HepG2 (cell line): ENCODE measurements around the gene SIAH2. TPM values are rescaled to one million over a fixed set of nuclear protein-coding genes. Genes with fewer than 3 reads are reported as not detected.

Source experiments
- BCL6 ChIP-seq: IDR thresholded peaks from 2 replicates; pipeline ENCODE4 v1.6.1; 2016; ENCODE audit warnings: missing genetic modification reagents, missing compliant biosample characterization
- ELF1 ChIP-seq: sonication (generic); formaldehyde crosslinking; IDR thresholded peaks from 2 replicates; pipeline ENCODE4 v1.4.0; 2020; ENCODE audit warnings: missing genetic modification reagents
- HCFC1 ChIP-seq: fragments of 150-350 bp; IDR thresholded peaks from 2 replicates; pipeline ENCODE4 v1.6.1; 2014; ENCODE audit warnings: low read depth, low read length
- HOXA9 ChIP-seq: sonication (generic); formaldehyde crosslinking; IDR thresholded peaks from 2 replicates; pipeline ENCODE4 v1.8.1; 2022; ENCODE audit warnings: missing genetic modification reagents, mild to moderate bottlenecking, moderate library complexity, borderline replicate concordance
- KDM2A ChIP-seq: sonication (generic); formaldehyde crosslinking; IDR thresholded peaks from 2 replicates; pipeline ENCODE4 v1.4.0; 2020; ENCODE audit warnings: low read depth, missing genetic modification reagents, borderline replicate concordance
- KLF6 ChIP-seq: IDR thresholded peaks from 2 replicates; pipeline ENCODE4 v1.8.0; 2016; ENCODE audit warnings: missing biosample characterization, missing genetic modification reagents
- RAD21 ChIP-seq: fragments of 450-650 bp; formaldehyde crosslinking; IDR thresholded peaks from 2 replicates; pipeline ENCODE4 v1.5.0; 2020; ENCODE audit warnings: mild to moderate bottlenecking
- REPIN1 ChIP-seq: sonication (generic); formaldehyde crosslinking; IDR thresholded peaks from 2 replicates; pipeline ENCODE4 v1.8.0; 2022; ENCODE audit warnings: missing genetic modification reagents, low read depth, mild to moderate bottlenecking, borderline replicate concordance
- SAP130 ChIP-seq: IDR thresholded peaks from 2 replicates; pipeline ENCODE4 v1.6.1; 2016; ENCODE audit warnings: low read depth
- SMC3 ChIP-seq: IDR thresholded peaks from 2 replicates; pipeline ENCODE4 v1.6.1; 2011; ENCODE audit warnings: low read length, improper control_type of control experiment
- SOX6 ChIP-seq, 2 experiments: fragments of 450-650 bp in 1 of 2; sonication (generic) in 1 of 2; formaldehyde crosslinking in 1 of 2; IDR thresholded peaks; 2 replicates each; pipeline versions ENCODE4 v1.4.0 to v1.6.1; 2017 to 2020; ENCODE audit warnings: antibody characterized with exemption in 1 of 2, mild to moderate bottlenecking in 1 of 2, missing genetic modification reagents in 1 of 2
- TFDP1 ChIP-seq: IDR thresholded peaks from 2 replicates; pipeline ENCODE4 v1.6.1; 2016; ENCODE audit warnings: missing compliant biosample characterization, missing genetic modification reagents, borderline replicate concordance
- ZNF44 ChIP-seq: sonication (generic); formaldehyde crosslinking; IDR thresholded peaks from 2 replicates; pipeline ENCODE4 v1.5.1; 2020; ENCODE audit warnings: mild to moderate bottlenecking, missing genetic modification reagents
- ZNF512 ChIP-seq: sonication (generic); formaldehyde crosslinking; IDR thresholded peaks from 2 replicates; pipeline ENCODE4 v1.4.0; 2020; ENCODE audit warnings: mild to moderate bottlenecking, missing genetic modification reagents
- ZNF556 ChIP-seq: sonication (generic); formaldehyde crosslinking; IDR thresholded peaks from 2 replicates; pipeline ENCODE4 v1.4.0; 2020; ENCODE audit warnings: mild to moderate bottlenecking, missing genetic modification reagents, borderline replicate concordance
- ZNF770 ChIP-seq: sonication (generic); formaldehyde crosslinking; IDR thresholded peaks from 2 replicates; pipeline ENCODE4 v1.5.0; 2020; ENCODE audit warnings: mild to moderate bottlenecking, missing genetic modification reagents
- polyA plus RNA-seq, 8 experiments: library from polyadenylated mRNA; depleted of rRNA in 3 of 8; stranded (reverse) in 7 of 8; unstranded in 1 of 8; fragments of >200 nt; fragmentation: Illumina TruSeq in 4 of 8; extraction: Trizol in 4 of 8; gene quantifications; 2 replicates each; pipeline versions ENCODE4 v1.2.1 to v1.2.3, GENCODE V29; 2011 to 2016; ENCODE audit warnings: low read depth in 4 of 8, missing spikeins in 1 of 8, mixed read lengths in 1 of 8; ENCODE audit not compliant: insufficient read depth in 1 of 8
- total RNA-seq, 5 experiments: library from RNA; depleted of rRNA; stranded (reverse); fragments of >200 nt; fragmentation: Illumina TruSeq; extraction: Trizol; gene quantifications; 2 replicates each; pipeline ENCODE4 v1.2.3, GENCODE V29; 2016; ENCODE audit warnings: low read depth in 1 of 5
- TF ChIP-seq, protein P1 (sequence below): IDR thresholded peaks from 2 replicates; pipeline ENCODE4 v1.4.0; 2020; ENCODE audit warnings: mild to moderate bottlenecking, missing genetic modification reagents
- TF ChIP-seq, protein P2 (sequence below), 2 experiments: sonication (generic) in 1 of 2; formaldehyde crosslinking in 1 of 2; IDR thresholded peaks; 2 replicates each; pipeline versions ENCODE4 v1.4.0 to v1.6.1; 2018 to 2020; ENCODE audit warnings: missing genetic modification reagents in 2 of 2, borderline replicate concordance in 1 of 2, low read depth in 1 of 2, mild to moderate bottlenecking in 1 of 2, missing biosample characterization in 1 of 2

Gene SIAH2
- total and polyA plus RNA-seq, 2 of the 13 experiments (the other 11 are each of a cell fraction or from before 2014, with no cell fraction given): 71.8 to 117 TPM

DNA sequence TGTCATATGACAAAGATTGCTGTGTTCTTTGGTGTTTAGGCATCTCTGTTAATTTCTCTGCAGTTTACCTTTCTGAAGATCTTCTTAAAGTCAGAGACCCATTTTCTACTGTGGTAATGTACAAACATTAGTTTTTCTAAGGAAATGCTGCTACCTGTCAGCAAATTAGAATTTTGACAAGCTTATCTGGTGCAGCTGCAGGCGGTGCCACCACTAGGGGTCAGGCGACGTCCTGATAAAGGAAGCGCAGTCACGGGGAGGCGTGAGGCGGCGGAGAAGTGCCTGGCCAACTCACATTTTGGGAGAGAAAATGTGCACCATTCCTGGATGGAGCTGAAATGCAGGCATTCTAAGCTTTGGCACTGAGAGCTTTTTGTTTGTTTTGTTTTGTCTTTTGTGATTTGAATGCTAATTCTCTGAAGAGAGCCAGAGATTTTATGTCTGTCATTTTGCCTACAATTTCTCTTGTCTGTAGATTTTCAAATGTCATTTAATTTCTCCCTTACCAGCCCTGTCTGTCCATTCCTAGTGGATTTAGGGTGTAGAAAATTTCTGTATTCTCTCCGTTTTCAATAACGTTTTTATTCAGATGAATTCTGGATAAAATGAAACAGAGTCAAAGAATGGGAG, 24.9 kb upstream of the SIAH2 start (continued):
- TF ChIP-seq ZNF512 (CRISPR knock-in tag) (no peak), RAD21 (CRISPR knock-in tag) (peak; percentile 78), SMC3 (peak; percentile 77), HCFC1 (no peak), SOX6 (IDR thresholded peaks at IDR 0.05) (no peak), SOX6 (CRISPR knock-in tag; IDR thresholded peaks at IDR 0.05) (no peak), ZNF770 (CRISPR knock-in tag) (0 out of 2 replicates have a peak, but pooled peaks have one; percentile 15), ZNF44 (CRISPR knock-in tag) (no peak), SAP130 (CRISPR knock-in tag) (peak; percentile 1; the same call in 1 of the 2 replicates), ELF1 (CRISPR knock-in tag) (0 out of 2 replicates have a peak, but pooled peaks have one; percentile 26), ZNF556 (CRISPR knock-in tag) (no peak), KLF6 (CRISPR knock-in tag) (no peak), KDM2A (CRISPR knock-in tag) (0 out of 2 replicates have a peak, but pooled peaks have one; percentile 54), HOXA9 (CRISPR knock-in tag) (no peak), TFDP1 (CRISPR knock-in tag) (no peak), REPIN1 (CRISPR knock-in tag) (peak; percentile 32; the same call in 1 of the 2 replicates), BCL6 (CRISPR knock-in tag) (no peak)
- TF ChIP-seq, protein P1, sequence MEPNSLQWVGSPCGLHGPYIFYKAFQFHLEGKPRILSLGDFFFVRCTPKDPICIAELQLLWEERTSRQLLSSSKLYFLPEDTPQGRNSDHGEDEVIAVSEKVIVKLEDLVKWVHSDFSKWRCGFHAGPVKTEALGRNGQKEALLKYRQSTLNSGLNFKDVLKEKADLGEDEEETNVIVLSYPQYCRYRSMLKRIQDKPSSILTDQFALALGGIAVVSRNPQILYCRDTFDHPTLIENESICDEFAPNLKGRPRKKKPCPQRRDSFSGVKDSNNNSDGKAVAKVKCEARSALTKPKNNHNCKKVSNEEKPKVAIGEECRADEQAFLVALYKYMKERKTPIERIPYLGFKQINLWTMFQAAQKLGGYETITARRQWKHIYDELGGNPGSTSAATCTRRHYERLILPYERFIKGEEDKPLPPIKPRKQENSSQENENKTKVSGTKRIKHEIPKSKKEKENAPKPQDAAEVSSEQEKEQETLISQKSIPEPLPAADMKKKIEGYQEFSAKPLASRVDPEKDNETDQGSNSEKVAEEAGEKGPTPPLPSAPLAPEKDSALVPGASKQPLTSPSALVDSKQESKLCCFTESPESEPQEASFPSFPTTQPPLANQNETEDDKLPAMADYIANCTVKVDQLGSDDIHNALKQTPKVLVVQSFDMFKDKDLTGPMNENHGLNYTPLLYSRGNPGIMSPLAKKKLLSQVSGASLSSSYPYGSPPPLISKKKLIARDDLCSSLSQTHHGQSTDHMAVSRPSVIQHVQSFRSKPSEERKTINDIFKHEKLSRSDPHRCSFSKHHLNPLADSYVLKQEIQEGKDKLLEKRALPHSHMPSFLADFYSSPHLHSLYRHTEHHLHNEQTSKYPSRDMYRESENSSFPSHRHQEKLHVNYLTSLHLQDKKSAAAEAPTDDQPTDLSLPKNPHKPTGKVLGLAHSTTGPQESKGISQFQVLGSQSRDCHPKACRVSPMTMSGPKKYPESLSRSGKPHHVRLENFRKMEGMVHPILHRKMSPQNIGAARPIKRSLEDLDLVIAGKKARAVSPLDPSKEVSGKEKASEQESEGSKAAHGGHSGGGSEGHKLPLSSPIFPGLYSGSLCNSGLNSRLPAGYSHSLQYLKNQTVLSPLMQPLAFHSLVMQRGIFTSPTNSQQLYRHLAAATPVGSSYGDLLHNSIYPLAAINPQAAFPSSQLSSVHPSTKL (CRISPR knock-in tag): 0 out of 2 replicates have a peak, but pooled peaks have one; percentile 44
- TF ChIP-seq, protein P2, sequence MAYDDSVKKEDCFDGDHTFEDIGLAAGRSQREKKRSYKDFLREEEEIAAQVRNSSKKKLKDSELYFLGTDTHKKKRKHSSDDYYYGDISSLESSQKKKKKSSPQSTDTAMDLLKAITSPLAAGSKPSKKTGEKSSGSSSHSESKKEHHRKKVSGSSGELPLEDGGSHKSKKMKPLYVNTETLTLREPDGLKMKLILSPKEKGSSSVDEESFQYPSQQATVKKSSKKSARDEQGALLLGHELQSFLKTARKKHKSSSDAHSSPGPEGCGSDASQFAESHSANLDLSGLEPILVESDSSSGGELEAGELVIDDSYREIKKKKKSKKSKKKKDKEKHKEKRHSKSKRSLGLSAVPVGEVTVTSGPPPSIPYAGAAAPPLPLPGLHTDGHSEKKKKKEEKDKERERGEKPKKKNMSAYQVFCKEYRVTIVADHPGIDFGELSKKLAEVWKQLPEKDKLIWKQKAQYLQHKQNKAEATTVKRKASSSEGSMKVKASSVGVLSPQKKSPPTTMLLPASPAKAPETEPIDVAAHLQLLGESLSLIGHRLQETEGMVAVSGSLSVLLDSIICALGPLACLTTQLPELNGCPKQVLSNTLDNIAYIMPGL (CRISPR knock-in tag; IDR thresholded peaks at IDR 0.05; ENCODE audit: borderline replicate concordance in 1 of 2, low read depth in 1 of 2): peak in 1 of 2 experiments; percentile 58; a peak in 1 of 4 replicates
